Measurements from ENCODE around the gene BLOC1S1.

DNA sequence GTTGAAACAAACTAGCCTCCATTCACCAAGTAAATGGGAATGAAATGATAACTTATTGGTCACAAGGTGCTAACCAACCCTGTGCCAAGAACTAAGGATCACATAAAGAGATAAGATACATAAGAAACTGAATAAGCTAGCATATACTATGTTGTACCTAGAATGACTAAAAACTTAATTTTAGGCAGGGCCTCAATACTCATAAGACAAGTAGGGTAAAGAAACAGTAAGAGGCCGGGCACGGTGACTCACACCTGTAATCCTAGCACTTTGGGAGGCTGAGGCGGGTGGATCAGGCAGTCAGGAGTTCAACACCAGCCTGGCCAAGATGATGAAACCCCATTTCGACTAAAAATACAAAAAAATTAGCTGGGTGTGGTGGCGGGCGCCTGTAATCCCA is 44.8 kb downstream of the BLOC1S1 start:
- TF ChIP-seq, protein P1, sequence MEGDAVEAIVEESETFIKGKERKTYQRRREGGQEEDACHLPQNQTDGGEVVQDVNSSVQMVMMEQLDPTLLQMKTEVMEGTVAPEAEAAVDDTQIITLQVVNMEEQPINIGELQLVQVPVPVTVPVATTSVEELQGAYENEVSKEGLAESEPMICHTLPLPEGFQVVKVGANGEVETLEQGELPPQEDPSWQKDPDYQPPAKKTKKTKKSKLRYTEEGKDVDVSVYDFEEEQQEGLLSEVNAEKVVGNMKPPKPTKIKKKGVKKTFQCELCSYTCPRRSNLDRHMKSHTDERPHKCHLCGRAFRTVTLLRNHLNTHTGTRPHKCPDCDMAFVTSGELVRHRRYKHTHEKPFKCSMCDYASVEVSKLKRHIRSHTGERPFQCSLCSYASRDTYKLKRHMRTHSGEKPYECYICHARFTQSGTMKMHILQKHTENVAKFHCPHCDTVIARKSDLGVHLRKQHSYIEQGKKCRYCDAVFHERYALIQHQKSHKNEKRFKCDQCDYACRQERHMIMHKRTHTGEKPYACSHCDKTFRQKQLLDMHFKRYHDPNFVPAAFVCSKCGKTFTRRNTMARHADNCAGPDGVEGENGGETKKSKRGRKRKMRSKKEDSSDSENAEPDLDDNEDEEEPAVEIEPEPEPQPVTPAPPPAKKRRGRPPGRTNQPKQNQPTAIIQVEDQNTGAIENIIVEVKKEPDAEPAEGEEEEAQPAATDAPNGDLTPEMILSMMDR (IDR thresholded peaks at IDR 0.05), result no peak
- no peak for TF ChIP-seq POLR2A (IDR thresholded peaks at IDR 0.05)
- no peak for TF ChIP-seq EP300 (IDR thresholded peaks at IDR 0.05)

All from upper lobe of left lung (tissue), 4 donors.